Stimulated activated CD4-positive, alpha-beta T cell treated with anti-CD3 and anti-CD28 coated beads, Interleukin-4, amount 100 ng/mL, for 4 hours (primary cell): ENCODE results near the gene MSGN1.

ENCODE experiments used
- DNase-seq, 2 experiments: peaks; one replicate each; pipeline ENCODE4 v3.0.0-alpha.2; 2020

Gene MSGN1, protein sequence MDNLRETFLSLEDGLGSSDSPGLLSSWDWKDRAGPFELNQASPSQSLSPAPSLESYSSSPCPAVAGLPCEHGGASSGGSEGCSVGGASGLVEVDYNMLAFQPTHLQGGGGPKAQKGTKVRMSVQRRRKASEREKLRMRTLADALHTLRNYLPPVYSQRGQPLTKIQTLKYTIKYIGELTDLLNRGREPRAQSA

GRCh38 chr2:17816396-17817245 is at the start of gene MSGN1:
MSGN1 (plus strand) TSS chr2:17816460; CDS start chr2:17816519, 59 bp downstream.
- DNase-seq: no peak

- no peak for DNase-seq
These were observed 47.4 kb upstream of the MSGN1 start for GRCh38 chr2:17768894-17769293.

DNA sequence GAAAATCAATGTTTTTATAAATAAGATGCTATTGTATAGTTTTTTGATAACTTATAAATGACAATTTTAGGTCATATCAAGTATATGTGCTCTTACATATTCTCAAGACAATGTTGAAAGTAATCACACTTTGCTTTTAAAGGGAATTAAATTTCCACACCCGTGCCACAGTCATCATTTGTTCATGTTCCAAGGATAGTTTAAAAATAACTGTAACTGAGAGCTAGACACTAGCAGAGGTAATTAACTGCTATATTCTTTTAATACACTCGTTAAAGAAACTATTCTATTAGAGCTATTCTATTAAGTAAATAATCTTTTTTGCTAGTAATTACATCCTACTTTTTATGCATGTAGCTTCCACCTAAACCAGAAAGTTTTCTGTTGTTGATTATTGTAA is 44.3 kb upstream of the MSGN1 start:
- no peak for DNase-seq

DNA sequence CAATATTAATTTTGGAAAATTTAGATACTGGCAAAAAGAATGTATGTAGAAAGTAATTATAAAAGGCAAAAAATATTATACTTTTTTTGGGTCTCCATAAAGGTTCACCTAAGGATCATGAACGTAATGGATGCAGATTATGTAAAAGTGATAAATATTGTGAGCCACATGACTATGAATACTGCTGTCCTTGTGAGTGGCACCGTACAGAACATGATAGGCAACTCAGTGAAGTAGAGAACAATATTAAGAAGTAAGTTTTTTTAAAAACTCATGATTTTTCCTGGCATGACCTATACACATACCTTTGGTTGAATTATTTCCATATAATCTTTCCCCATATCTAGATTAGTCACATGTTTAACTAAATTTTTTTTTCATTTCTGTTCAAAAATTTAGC is 43.7 kb upstream of the MSGN1 start:
- no peak for DNase-seq

DNA sequence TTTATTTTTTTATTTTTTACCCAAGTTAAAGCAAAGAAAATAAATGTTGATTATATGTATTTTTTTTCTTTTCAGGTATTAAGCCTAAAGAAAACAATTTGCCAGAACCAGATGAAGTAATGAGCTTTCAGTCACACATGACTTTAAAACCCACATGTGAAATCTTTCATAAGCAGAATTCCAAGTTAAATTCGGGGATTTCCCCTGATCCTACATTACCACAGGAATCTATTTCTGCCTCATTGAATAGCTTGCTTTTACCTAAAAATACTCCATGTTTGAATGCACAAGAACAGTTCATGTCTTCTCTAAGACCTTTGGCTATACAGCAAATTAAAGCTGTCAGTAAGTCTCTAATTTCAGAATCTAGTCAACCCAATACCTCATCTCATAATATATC is 35.7 kb upstream of the MSGN1 start:
- no peak for DNase-seq

GRCh38 chr2:17781482-17781881 is 34.8 kb upstream of the MSGN1 start:
- no peak for DNase-seq

- no peak for DNase-seq
These were observed 29.5 kb upstream of the MSGN1 start for GRCh38 chr2:17786727-17787126.

GRCh38 chr2:17788773-17789172 is 27.5 kb upstream of the MSGN1 start:
- DNase-seq: no peak

DNA sequence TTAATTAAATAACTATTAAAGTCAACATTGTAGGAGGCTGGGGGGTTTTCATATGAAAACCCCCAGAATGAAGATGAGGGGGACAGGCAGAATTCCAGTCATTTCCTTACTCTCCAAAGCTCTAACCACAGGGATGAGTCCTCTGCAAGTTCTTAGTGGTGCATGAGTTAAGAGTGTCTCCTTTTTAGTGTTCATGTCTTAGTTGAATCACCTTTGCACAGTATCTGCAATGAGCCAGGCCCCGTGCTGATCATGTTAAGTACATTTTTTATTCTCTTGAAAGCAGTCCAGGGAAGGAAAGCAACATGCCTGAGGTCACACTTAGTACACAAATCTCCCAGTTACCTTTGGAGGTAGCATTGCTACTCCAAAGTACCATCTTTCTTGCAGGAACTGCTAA is 25.7 kb upstream of the MSGN1 start:
- no peak for DNase-seq

DNA sequence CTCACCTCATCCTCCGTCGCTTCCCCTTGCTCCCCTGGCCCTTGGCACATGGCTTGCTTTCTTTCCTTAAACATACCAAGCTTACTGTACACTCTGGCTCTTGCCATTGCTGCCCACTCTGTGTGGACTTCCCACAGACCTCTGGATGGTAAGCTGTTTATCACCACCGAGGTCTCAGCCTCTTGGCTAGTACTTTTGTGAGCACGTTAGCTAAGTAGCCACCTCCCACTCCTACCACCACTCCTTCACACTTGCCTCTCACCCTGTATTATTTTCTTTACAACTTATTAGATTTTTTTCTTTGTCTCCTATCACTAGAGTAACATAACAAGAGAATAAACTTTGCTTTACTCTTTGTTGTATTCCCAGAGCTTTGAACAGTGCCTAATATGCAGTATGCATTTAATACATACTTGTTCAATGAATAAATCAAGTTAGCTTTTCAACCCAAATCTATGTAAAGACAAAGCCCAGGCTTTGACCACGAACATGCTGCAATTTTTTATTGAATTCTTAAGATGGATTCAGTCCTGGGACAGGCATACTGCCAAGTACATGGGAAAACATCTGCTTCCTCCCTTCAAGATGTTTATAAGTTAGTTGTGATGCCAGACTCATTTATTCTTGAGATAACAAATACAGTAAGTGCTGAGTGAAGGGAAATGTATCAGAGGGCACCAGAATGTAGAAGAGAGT is 25.0 kb upstream of the MSGN1 start:
- DNase-seq: no peak

- no peak for DNase-seq
These were observed 24.5 kb upstream of the MSGN1 start for GRCh38 chr2:17791817-17792130.

DNA sequence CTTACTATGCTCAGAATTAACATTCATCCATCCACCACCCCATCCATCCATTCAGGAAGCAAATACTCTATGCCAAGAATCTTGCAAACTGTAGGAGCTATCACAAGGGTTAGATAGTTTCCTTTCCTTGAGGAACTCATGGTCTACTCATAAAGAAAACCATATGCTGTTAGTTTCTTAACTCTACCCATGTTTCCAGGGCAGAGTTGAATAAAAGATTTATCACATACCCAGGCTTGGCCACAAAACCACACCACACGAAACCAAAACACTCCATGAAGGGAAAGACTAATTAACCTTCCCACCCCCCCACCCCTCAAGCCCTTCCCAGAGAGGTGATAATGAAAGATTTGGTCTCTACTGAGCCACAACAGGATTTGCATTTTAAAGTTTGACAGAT is 23.7 kb upstream of the MSGN1 start:
- no peak for DNase-seq

GRCh38 chr2:17793296-17793695 is 23.0 kb upstream of the MSGN1 start:
- no peak for DNase-seq

DNA sequence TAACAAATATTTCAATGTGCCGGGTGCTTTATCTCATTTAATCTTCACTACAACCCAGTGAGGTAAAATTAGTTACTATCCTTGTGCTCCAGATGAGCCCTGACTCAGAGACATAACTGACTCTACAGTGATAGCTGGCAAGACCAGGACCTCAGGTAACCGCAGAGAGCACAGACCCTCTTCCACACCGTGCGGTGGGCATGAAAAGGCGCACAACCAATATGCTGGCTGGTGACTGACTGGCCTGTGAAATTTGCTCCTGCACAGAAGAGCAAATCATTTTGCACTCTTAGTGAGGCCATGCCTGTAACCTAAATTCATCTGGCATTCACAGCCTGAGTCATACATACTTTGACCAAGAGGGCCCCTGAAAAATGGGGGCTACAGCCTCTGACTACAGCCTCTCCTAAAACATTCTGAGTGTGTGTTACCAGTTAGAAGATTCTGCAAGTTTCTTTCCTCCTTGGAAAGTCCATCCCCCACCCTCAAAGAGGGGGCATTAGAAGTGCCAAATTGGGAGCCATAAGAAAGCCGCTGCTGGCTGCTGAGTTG is 22.4 kb upstream of the MSGN1 start:
- DNase-seq: no peak

DNA sequence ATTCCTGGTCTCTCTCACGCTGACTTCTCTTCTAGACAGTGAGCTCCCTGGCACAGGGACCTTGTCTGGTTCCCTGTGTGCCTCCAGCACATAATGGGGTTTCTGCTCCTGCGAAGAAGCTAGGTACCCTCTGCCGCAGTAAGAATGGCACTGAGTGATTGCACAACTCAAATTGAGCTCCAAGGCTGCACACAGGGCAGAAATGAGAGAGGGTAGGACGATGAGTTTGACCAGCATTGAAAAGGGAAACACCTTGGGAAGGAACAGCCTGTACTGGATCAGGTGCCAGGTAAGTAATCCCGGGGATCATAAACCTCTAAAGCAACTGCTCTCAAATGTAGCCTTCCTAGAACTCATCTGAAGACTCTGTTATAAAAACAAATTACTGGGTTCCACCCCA is 21.0 kb upstream of the MSGN1 start:
- DNase-seq: no peak

GRCh38 chr2:17798338-17798737 is 17.9 kb upstream of the MSGN1 start:
- no peak for DNase-seq

DNA sequence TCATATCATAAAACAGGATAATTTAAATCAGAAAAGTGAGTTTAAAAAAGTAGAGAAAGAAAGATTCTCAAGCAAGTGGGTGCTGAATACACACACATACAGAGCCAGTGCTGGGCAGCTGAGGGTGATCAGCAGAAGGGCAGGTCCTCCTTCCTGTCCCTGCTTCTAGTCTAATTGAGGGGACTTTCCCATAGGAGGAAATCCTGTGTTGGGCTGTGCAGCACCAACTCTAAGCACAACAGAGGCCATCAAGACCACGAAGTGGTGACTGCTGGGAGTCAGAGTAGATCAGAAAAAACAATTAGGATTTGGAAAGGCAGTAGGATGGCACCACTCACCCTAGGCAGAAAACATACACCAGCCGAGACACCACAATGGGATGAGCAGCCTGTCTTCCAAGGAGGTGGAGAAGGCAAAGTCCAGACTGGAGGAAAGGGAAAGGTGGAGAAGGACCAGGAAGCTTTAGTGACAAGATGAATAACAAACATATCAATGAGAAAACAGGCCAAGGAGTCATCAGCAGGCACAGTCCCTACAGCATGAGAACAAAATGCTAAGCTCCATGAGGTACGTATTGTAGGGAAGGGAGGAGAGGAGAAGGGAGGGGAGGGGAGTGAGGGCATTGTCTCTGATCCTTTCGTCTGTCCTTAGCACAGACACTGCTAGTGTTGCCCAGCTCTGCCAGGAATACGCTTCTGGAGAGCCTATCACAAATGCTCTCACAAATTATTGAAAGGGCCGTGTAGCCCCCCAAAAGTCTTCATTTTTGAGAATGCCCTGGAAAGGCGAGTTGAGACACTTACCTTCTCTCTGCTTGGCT is 16.7 kb upstream of the MSGN1 start:
- no peak for DNase-seq

DNA sequence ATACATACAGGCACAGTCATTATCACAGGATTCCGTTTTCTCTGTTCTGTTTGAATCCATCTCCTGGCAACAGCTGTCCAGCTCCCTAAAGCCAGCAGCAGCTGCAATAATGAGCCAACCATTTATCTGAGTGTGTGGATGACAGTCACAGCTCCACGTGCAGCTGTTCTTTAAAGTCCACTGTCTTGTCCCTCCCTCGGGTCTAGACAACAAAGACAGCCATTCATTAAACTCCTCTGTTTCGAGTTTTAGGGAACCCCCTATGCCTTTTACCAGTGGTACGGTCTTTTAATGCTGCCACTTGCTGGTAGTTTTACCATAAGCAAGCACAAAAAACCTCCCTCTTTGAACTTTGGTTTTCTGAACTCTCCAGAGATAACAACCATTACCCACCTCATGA is 16.0 kb upstream of the MSGN1 start:
- no peak for DNase-seq

GRCh38 chr2:17800693-17801458 is 15.4 kb upstream of the MSGN1 start:
- DNase-seq: no peak

GRCh38 chr2:17803497-17803896 is 12.8 kb upstream of the MSGN1 start:
- no peak for DNase-seq

DNA sequence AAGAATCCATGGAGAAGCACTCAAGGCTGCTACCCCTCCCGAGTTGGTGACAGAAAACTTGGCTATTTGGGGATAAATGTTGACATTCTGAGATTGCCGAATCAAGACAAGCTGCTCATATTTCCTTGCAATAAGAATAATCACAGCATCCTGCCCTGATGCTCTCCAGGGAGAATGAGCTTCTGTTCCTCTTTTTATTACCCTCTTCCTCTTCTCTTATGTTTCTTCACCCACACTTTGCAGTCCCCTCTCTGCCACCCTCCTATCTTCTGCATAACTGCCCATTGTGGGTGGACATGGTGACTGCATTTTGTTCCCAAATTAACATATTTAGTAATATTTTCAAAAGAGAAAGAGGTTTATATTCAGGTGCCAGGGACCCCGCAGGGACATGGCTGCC is 11.9 kb upstream of the MSGN1 start:
- DNase-seq: no peak

GRCh38 chr2:17805166-17805565 is 11.1 kb upstream of the MSGN1 start:
- no peak for DNase-seq
